ENCODE measurements around the gene HSP90AB1. TPM values are rescaled to one million over a fixed set of nuclear protein-coding genes. Genes with fewer than 3 reads are reported as not detected.

The HSP90AB1 gene
- total and polyA plus RNA-seq, 9 of the 15 experiments (the other 6 are each of a cell fraction or from before 2014, with no cell fraction given) = 1,780 to 3,358 (median 2,262) TPM

- TF ChIP-seq, protein P1, sequence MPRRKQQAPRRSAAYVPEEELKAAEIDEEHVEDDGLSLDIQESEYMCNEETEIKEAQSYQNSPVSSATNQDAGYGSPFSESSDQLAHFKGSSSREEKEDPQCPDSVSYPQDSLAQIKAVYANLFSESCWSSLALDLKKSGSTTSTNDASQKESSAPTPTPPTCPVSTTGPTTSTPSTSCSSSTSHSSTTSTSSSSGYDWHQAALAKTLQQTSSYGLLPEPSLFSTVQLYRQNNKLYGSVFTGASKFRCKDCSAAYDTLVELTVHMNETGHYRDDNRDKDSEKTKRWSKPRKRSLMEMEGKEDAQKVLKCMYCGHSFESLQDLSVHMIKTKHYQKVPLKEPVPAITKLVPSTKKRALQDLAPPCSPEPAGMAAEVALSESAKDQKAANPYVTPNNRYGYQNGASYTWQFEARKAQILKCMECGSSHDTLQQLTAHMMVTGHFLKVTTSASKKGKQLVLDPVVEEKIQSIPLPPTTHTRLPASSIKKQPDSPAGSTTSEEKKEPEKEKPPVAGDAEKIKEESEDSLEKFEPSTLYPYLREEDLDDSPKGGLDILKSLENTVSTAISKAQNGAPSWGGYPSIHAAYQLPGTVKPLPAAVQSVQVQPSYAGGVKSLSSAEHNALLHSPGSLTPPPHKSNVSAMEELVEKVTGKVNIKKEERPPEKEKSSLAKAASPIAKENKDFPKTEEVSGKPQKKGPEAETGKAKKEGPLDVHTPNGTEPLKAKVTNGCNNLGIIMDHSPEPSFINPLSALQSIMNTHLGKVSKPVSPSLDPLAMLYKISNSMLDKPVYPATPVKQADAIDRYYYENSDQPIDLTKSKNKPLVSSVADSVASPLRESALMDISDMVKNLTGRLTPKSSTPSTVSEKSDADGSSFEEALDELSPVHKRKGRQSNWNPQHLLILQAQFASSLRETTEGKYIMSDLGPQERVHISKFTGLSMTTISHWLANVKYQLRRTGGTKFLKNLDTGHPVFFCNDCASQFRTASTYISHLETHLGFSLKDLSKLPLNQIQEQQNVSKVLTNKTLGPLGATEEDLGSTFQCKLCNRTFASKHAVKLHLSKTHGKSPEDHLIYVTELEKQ (CRISPR knock-in tag; IDR thresholded peaks at IDR 0.05) = no peak
- TF ChIP-seq ZC3H4 (CRISPR knock-in tag; IDR thresholded peaks at IDR 0.05; ENCODE audit: borderline replicate concordance) (peak; percentile 33; the same call in 1 of the 2 replicates), PURB (CRISPR knock-in tag; IDR thresholded peaks at IDR 0.05; ENCODE audit: low read depth) (no peak), MEF2A (IDR thresholded peaks at IDR 0.05; ENCODE audit: control insufficient read depth, low read depth, low read length) (no peak), ILK (tag; IDR thresholded peaks at IDR 0.05; ENCODE audit: borderline replicate concordance, low read depth) (no peak), KLF16 (IDR thresholded peaks at IDR 0.05) (no peak), HSF4 (CRISPR knock-in tag; IDR thresholded peaks at IDR 0.05; ENCODE audit: borderline replicate concordance) (no peak), TGIF2 (CRISPR knock-in tag; IDR thresholded peaks at IDR 0.05) (peak; percentile 87; the same call in 1 of the 2 replicates), JUN (IDR thresholded peaks at IDR 0.05; ENCODE audit: borderline replicate concordance, low read depth, low read length) (no peak), JUN (CRISPR knock-in tag; IDR thresholded peaks at IDR 0.05; ENCODE audit: borderline replicate concordance) (no peak), CCAR2 (IDR thresholded peaks at IDR 0.05; ENCODE audit: low read depth, low read length) (no peak), ZNF24 (IDR thresholded peaks at IDR 0.05) (no peak), POLR2G (IDR thresholded peaks at IDR 0.05; ENCODE audit: low read depth, low read length) (peak; percentile 90), BRF2 (IDR thresholded peaks at IDR 0.05; ENCODE audit: borderline replicate concordance, insufficient read depth, insufficient read length) (no peak), ZKSCAN8 (CRISPR knock-in tag; IDR thresholded peaks at IDR 0.05) (no peak)
- TF ChIP-seq, protein P2, sequence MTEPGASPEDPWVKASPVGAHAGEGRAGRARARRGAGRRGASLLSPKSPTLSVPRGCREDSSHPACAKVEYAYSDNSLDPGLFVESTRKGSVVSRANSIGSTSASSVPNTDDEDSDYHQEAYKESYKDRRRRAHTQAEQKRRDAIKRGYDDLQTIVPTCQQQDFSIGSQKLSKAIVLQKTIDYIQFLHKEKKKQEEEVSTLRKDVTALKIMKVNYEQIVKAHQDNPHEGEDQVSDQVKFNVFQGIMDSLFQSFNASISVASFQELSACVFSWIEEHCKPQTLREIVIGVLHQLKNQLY (CRISPR knock-in tag; conservative IDR thresholded peaks at IDR 0.05) = no peak
- TF ChIP-seq, protein P3, sequence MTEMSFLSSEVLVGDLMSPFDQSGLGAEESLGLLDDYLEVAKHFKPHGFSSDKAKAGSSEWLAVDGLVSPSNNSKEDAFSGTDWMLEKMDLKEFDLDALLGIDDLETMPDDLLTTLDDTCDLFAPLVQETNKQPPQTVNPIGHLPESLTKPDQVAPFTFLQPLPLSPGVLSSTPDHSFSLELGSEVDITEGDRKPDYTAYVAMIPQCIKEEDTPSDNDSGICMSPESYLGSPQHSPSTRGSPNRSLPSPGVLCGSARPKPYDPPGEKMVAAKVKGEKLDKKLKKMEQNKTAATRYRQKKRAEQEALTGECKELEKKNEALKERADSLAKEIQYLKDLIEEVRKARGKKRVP (CRISPR knock-in tag; IDR thresholded peaks at IDR 0.05) = peak; percentile 33; the same call in 1 of the 2 replicates
- TF ChIP-seq, protein P4, sequence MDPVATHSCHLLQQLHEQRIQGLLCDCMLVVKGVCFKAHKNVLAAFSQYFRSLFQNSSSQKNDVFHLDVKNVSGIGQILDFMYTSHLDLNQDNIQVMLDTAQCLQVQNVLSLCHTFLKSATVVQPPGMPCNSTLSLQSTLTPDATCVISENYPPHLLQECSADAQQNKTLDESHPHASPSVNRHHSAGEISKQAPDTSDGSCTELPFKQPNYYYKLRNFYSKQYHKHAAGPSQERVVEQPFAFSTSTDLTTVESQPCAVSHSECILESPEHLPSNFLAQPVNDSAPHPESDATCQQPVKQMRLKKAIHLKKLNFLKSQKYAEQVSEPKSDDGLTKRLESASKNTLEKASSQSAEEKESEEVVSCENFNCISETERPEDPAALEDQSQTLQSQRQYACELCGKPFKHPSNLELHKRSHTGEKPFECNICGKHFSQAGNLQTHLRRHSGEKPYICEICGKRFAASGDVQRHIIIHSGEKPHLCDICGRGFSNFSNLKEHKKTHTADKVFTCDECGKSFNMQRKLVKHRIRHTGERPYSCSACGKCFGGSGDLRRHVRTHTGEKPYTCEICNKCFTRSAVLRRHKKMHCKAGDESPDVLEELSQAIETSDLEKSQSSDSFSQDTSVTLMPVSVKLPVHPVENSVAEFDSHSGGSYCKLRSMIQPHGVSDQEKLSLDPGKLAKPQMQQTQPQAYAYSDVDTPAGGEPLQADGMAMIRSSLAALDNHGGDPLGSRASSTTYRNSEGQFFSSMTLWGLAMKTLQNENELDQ (CRISPR knock-in tag; IDR thresholded peaks at IDR 0.05; ENCODE audit: borderline replicate concordance) = 0 out of 2 replicates have a peak, but pooled peaks have one; percentile 40
Observed at GRCh38 chr6:44265007-44265721, 18.3 kb downstream of the HSP90AB1 start, which contains the start of gene NFKBIE (continued).

Measured in K562 (cell line).